Measurements from ENCODE around the gene MILR1.
"Not testable (repeated sequence)": the region's sequence is repeated elsewhere in the genome, so short reads cannot be mapped to it uniquely, and the experiment has no call there.

Gene MILR1

DNA sequence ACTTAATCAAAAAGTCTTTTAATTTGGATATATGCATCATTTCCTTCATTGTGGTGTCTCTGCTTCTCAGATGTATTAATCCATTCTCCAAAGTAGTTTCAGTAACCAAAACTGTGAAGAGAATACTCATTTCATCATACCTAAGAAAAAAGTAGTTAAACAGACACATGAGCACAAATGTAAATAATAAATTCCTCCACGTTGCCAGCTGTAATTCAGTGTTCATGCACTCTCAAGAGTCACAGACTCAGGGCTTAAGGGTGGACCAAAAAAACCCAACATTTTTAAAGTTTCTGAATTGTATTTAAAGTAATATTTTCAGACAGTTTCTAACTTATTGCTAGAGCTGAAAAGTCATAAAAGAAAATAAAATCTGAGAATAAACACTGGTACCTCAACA, 28.9 kb downstream of the MILR1 start:
- no peak for DNase-seq

DNA sequence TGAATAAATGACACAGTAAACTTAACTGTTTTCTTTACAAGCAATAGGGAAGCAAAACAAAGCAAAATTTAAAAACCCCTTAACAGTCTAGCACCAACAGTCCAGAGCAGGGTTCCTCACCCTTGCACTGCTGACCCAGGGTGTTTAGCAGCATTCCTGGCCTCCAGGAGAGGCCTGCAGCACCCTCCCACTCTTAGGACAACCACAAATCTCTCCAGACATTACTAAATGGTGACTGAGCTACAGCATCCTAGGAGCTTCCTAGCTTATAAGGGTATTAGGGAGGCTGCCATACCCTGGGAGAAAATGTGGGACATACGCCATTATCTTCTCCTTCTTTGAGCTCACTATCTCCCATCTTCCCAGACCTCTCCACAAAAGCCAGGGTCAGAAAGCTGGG, 32.0 kb downstream of the MILR1 start:
- no peak for DNase-seq

GRCh38 chr17:64484380-64484779, 35.5 kb downstream of the MILR1 start:
- DNase-seq = no peak

DNA sequence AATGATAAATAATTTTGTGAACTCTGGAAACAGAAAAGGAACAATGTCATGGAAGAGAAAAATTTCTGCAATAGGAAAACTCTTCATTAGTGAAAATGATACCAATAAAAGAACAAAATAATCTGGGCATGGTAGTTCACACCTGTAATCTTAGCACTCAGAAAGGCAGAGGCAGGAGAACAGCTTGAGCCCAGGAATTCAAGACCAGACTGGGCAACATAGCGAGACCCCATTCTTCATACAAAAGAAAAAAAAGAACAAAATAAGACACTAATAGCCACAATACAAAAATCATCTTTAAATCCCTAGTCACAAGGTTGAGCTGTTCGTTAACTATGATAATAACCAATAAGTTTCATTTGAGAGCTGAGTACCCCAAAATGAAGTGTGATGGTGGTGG, 39.4 kb downstream of the MILR1 start:
- no peak for DNase-seq

GRCh38 chr17:64491034-64491860, 42.3 kb downstream of the MILR1 start:
- peak in 1 of 2 donors; percentile 62 for DNase-seq

- DNase-seq = no peak
These were observed 43.1 kb downstream of the MILR1 start for GRCh38 chr17:64491994-64492393.

- DNase-seq = no peak
These were observed 43.7 kb downstream of the MILR1 start for GRCh38 chr17:64492481-64493109.

DNA sequence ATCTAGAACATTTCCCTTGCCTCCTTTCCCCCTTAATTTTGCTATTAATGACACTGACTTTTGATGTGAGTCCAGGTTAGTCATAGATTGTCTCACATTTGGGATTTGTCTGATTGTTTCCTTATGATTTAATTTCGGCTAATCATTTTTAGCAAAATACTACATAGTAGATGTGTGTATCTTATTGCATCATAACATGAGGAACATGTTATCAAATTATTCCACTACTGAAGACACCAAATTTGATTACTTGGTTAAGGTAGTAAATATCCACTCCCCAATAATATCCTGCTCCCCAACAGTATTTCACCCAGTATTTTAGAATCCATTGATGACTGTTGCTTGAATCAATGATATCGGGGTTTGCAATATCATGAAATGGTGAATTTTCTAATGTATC, 45.2 kb downstream of the MILR1 start:
- no peak for DNase-seq

DNA sequence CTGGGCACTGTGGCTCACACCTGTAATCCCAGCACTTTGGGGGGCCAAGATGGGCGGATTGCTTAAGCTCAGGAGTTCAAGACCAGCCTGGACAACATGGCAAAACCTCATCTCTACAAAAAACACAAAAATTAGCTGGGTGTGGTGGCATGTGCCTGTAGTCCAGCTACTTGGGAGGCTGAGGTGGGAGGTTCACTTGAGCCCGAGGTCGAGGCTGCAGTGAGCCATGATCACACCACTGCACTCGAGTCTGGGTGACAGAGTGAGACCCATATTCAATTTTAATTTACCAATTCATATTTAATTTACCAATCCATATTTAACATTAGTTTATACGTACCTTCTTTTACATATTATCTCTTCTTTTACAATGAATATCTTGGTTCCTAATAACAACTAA, 46.4 kb downstream of the MILR1 start:
- DNase-seq = not testable (repeated sequence)

- DNase-seq = no peak
These were observed 47.5 kb downstream of the MILR1 start for GRCh38 chr17:64496348-64496785.

DNA sequence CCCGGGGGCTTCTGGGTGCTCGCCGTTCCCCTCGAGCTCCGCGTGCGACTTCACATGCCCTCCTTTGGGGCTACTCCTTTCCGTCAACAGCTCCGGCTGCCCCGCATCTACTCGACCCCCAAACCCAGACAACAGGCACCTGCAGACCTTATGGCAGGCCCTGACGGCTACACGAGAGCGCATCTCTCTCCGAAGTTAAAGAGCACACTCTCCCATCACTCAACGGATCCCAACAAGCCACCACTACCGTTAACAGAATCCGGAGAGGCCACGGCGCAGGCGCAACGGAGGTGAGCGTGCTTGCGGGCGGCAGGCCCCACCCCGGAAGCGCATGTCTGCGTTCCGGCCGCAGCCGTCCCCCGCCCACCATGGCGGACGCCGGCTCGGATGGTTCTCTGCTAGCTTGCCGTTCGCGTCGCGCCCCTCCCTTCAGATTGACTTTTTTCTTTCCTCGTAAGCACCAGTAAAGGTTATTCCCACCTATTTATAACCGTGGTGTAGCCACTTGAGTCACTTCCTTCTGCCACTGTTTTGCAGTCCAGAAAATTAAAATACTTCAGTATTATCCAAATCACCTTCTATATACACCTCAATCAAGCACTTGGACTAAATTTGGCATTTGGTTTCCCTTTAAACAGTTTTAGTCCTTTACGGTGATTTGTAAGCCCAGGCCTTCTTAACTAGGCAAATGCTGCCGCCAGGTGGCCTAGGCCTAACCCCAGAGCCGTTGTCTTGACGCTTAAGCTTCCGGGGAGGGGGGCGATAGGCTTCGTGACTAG, 48.1 kb downstream of the MILR1 start, which contains the start of gene POLG2:
POLG2 (minus strand) TSS at position 269 of the 779 bp plus-strand sequence; CDS start at position 183, 86 bp downstream.
- peak; percentile 95 to 97 for DNase-seq

GRCh38 chr17:64497565-64498035, 48.7 kb downstream of the MILR1 start:
- DNase-seq = no peak

GRCh38 chr17:64498308-64499203, 49.6 kb downstream of the MILR1 start:
- no peak for DNase-seq

GRCh38 chr17:64499805-64500486, 51.0 kb downstream of the MILR1 start:
- no peak for DNase-seq

GRCh38 chr17:64500487-64500859, 51.6 kb downstream of the MILR1 start:
- DNase-seq = no peak

- DNase-seq = no peak
These were observed 52.2 kb downstream of the MILR1 start for GRCh38 chr17:64500862-64501765.

- DNase-seq = no peak
These were observed 53.1 kb downstream of the MILR1 start for GRCh38 chr17:64502021-64502420.

DNA sequence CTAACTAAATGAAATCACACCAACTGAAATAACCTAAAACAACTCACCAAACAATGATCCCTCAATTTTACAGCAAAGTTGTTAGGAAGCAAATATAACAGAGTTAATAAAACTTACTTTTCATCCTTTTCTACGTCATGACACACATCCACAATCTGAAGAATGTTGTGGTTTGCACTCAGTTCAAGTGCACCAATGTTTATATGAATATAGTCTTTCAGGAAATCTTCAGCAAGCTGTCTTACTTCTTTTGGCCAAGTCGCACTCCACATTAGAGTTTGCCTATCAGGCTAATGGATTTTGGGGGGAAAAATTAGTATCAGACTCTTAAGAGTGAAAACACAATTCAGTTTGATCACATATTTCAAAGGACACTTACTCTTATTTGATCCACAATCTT, 53.9 kb downstream of the MILR1 start:
- DNase-seq = no peak

- no peak for DNase-seq
These were observed 54.4 kb downstream of the MILR1 start for GRCh38 chr17:64503341-64503740.

Data from stimulated activated CD4-positive, alpha-beta T cell treated with anti-CD3 and anti-CD28 coated beads, Interleukin-2, amount 100 ng/mL, for 24 hours (primary cell).